ENCODE results near the gene C1QTNF5.

Gene C1QTNF5

DNA sequence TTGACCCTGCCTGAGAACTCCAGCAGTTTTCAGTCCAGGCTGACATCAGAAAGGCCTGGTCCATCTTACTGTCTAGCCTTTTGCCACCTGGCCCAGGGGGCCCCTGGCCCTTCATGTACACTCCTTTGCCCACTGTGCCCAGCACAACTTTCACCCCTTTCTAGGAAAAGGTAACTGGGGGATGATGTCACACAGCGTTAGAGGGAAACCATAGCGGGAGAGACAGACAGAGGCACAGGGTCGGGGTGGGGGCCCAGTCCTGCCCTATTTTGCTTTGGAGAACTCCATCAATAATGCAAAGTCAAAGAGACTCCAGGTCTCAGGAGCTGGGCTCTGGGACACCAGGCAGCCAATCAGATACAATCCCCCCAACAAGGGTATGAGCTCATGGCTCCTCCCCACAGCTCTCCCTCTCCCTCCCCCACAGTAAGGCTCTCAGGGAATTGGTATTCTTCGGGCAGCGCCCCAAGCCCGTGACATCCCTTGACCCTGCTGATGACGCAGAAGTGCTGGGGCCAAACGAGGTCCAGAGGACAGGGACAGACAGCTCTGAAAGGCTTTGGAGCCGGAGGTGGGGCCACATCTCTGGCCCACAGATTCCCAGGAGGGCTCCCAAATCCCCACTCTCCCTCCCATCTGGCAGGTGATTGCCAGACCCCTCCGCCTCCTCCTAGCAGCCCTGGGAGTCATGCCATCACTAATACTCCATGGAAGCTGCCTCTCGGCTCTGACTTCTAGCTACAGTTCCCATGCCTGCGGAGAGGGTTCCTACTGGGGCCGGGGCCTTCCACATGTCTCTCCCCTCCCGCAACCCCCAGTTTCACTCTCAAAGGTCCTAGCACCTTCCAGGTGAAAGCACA is 34.9 kb upstream of the C1QTNF5 start:
- TF ChIP-seq, protein P1, sequence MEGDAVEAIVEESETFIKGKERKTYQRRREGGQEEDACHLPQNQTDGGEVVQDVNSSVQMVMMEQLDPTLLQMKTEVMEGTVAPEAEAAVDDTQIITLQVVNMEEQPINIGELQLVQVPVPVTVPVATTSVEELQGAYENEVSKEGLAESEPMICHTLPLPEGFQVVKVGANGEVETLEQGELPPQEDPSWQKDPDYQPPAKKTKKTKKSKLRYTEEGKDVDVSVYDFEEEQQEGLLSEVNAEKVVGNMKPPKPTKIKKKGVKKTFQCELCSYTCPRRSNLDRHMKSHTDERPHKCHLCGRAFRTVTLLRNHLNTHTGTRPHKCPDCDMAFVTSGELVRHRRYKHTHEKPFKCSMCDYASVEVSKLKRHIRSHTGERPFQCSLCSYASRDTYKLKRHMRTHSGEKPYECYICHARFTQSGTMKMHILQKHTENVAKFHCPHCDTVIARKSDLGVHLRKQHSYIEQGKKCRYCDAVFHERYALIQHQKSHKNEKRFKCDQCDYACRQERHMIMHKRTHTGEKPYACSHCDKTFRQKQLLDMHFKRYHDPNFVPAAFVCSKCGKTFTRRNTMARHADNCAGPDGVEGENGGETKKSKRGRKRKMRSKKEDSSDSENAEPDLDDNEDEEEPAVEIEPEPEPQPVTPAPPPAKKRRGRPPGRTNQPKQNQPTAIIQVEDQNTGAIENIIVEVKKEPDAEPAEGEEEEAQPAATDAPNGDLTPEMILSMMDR (conservative IDR thresholded peaks at IDR 0.05), result no peak
- TF ChIP-seq ZFX (IDR thresholded peaks at IDR 0.05), result no peak
- H3K27ac ChIP-seq, result no peak overlapping the region

- H3K27ac ChIP-seq, result no peak overlapping the region
- no peak for TF ChIP-seq ZFX (IDR thresholded peaks at IDR 0.05)
- TF ChIP-seq, protein P1 (conservative IDR thresholded peaks at IDR 0.05), result no peak
Measured at GRCh38 chr11:119374632-119375336, 34.1 kb upstream of the C1QTNF5 start.

DNA sequence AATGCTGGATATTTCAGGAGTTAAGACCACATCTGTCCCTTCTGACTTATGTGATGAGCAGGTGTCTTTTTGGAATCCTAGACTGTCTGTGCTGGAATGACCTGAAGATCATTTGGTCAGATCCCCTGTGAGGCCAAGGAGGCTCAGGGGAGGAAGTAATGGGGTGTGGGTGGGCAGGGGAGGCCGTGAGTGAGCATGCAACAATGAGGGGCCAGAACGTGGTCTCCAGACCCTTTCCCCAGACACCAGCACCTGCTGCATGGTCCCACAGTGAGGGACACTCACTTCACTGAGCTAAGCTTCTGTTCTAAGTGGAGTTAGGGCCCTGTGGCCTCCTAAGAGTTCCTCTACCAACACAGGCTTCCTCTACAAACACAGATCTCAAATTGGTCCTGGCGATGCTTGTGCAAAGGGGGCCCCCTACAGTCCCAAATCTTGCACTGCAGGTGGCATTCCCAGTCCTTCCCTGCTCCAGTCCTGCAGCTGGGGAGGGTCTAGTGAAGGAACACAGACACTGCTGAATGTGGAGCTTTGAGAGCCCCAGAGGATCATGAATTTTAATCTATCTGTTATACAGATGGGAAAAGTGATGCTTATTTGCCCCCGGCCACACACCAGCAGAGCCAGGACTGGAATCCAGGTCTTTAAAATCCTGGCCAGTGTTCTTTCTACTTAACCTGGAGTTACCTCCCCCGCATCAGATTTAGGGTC is 33.4 kb upstream of the C1QTNF5 start:
- TF ChIP-seq, protein P1 (conservative IDR thresholded peaks at IDR 0.05), result peak; percentile 92
- no peak for TF ChIP-seq ZFX (IDR thresholded peaks at IDR 0.05)
- H3K27ac ChIP-seq, result no peak overlapping the region

DNA sequence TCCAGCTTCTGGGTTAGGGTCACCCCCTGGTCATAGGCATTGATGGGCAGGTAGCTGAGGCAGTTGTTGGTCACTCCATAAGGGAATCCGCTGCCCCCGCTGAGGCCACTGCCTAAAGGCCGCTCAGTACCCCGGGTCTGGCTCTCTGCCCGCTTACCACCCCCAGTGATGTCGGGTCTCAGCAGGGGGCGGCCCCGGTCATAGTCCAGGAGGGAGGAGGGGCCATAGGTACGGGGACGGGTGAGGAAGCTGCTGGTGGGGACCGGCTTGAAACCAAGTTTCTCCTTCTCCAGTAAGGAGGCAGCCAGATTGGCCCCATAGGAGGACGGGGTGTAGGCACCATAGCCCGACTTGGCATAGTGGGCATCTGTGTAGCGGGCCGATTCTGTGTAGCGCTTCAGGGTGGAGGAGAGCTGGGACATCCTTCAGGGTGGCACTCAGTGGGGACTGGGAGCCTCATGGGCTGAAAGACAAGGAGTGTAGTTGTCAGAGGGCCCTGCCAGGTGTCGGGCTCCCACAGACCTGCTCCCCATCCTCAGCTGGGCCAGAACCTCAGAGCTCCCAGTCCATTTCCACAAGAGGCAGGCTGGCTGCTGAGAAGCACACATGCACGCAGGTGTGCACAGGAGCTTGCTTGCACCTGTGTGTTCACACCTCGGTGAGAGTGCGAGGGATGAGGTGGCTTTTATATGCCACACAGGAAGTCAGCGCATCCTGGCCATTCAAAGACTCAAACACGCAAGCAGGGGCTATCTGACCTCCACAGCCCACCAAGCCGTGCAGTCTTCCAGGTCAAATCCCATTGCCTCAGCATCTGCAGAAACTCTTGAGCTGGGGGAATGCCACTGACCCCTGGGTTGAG is 32.6 kb upstream of the C1QTNF5 start:
- TF ChIP-seq ZFX (IDR thresholded peaks at IDR 0.05), result no peak
- TF ChIP-seq, protein P1 (conservative IDR thresholded peaks at IDR 0.05), result no peak
- H3K27ac ChIP-seq, result no peak overlapping the region

GRCh38 chr11:119372260-119373058 is 31.8 kb upstream of the C1QTNF5 start:
- TF ChIP-seq, protein P1 (conservative IDR thresholded peaks at IDR 0.05), result no peak
- TF ChIP-seq ZFX (IDR thresholded peaks at IDR 0.05), result no peak
- H3K27ac ChIP-seq, result no peak overlapping the region

GRCh38 chr11:119371778-119372182 is 31.1 kb upstream of the C1QTNF5 start:
- no peak for TF ChIP-seq ZFX (IDR thresholded peaks at IDR 0.05)
- TF ChIP-seq, protein P1 (conservative IDR thresholded peaks at IDR 0.05), result no peak; the same call in 1 of the 2 replicates
- no peak overlapping the region for H3K27ac ChIP-seq
